GM19023 (cell line): ENCODE results near the gene DTNB.
"Not testable (repeated sequence)": the region's sequence is repeated elsewhere in the genome, so short reads cannot be mapped to it uniquely, and the experiment has no call there.

Experiments
- ATAC-seq: cut with Tn5 transposase; IDR thresholded peaks from one replicate; pipeline ENCODE4 v1.9.1; 2021; ENCODE audit warnings: mild to moderate bottlenecking, moderate library complexity; ENCODE audit not compliant: unreplicated experiment

DTNB gene

DNA sequence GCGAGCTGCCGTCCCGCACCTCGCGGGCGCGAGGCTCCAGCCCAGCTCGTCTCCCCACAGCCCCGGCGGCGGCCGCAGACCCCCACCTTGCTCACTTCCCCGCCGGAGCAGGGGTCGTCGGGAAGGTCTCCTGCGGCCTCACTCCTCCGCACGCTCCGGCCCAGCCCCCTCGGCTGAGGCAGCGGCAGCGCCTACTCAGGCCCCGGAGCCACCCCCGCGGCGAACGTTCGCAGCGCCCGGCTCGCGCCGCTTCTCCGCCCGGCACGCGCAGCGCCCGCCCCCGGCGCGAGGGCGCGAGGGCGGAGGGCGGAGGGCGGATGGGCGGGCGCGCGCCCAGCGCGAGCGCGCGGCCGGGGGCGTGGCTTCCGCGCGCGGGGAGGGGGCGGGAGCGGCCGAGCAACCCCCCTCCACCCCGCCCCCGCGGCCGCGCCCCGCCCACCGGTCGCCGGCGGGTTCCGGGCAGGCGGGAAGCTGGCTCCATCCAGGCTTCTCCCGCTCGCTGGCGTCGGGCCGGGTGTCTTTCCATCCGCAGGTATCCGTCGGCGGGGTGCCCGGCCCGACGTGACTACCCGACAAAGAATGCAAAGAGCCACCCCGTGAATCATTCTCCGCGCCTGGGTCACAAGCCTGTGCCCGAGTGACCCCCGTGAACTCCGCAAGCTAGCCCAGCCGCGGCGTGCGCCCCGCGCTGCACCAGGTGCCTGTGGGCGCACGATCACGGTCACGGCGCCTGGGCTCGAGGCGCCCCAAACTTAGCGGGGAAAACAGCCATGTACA lies at the start of gene DTNB:
DTNB (minus strand) TSS at position 278 of the 777 bp plus-strand sequence. CDS start 20,917 bp downstream, outside the sequence.
- peak; percentile 62 for ATAC-seq

DNA sequence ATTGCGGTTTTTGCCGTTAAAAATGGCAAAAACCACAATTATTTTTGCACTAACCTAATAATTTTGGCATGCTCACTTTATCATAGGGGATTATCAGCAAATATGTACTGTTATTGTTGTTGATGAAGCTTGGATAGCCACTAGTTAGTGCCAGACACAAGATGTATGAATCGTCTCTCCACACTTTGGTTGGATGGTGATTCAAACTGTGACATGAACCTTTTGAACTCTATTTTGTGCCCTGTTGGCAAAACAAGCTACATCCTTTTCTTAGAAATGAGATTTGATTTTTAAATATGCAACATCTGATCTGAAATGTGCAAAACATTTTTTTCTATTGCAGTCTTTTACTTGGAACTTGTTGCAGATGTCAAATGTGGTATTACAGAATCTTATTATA lies 48.8 kb upstream of the DTNB start:
- ATAC-seq, result no peak

DNA sequence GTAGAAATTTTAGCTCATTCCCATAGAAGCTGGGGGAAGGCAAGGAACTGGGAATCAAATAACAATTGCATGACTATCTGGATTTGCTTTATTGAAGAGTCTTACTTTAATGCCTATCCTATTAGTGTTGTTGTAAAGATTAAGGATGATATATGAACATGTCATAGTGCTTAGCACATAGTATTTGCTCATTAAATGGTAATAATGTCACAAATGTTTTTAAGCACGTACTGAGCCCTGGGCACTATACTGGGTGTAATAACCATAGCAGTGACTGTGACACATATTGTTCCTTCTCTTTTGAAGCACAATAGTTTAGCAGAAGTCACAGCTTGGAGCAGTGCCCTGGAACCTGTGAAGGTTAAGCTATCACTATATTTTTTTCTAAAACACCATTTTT lies 47.2 kb upstream of the DTNB start:
- ATAC-seq, result no peak

DNA sequence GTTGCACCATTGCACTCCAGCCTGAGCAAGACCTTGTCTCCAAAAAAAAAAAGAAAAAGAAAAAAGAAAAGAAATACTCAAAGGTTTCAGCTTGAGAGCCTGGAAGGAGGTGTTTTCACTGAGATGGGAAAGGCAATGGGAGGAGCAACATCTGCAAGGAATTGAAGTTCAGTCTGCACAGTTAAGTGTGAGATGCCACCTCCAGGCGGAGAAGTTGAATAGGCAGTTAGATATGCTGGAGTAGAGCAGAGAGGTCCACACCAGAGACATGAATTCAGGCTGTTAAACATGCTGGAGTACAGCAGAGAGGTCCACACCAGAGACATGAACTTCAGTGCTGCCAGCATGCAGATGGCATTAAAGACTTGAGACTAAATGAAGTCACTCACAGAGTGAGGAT lies 41.4 kb upstream of the DTNB start:
- no peak for ATAC-seq

DNA sequence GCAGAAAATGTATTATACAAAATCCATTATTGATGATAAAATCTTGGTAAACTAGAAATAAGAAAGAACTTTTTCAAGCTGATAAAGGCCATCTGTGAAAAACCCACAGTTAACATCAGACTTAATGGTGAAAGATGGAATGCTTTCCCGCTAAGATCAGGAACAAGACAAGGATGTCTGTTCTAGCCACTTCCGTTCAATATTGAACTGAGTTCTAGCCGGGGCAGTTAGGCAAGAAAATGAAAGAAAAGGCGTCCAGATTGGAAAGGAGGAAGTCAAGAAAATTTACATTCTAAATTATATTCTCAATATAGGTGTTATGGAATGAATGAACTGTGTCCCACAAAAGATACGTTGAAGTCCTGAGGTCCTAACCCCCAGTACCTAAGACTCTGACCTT lies 39.1 kb upstream of the DTNB start:
- no peak for ATAC-seq

DNA sequence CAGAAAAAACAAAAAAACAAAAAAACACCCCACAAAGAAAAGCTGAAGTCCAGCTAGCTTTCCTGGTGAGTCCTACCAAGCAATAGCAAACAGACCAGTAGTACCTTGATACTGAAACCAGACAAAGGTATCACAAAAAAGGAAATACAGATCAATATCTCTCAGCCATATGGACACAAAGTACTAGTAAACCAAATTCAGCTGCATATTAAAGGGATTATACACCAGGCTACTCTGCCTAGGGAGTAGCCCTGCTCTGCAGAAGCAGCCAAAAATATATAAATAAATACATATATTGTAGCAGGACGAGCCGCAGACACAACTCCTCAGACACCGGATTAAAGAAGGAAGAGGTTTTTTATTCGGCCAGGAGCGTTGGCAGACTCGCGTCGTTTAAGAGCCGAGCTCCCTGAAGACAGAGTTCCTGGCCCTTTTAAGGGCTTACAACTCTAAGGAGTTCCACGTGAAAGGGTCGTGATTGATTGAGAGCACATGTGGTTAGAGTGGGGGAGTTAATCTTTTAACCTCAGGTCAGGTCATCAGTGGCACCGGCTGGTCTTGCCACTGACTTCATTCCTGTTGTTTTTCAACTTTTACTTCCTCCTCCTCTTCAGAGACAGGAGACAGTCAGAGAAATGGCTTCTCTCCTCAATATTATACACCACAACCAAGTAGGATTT lies 38.4 kb upstream of the DTNB start:
- no peak for ATAC-seq

DNA sequence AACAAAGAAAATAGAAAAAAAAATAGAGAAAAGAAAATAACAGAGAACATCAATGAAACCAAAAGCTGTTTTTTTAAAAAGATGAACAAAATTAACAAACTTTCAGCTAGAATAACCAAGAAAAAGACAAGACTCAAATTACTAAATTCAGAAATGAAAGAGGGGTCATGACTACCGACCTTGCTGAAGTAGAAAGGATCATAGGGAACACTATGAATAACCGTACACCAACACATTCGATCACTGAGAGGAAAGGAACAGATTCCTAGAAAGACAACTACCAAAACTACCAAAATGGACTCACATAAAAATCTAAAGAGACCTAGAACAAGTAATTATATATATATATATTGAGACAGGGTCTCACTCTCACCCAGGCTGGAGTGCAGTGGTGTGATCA lies 37.4 kb upstream of the DTNB start:
- no peak for ATAC-seq

DNA sequence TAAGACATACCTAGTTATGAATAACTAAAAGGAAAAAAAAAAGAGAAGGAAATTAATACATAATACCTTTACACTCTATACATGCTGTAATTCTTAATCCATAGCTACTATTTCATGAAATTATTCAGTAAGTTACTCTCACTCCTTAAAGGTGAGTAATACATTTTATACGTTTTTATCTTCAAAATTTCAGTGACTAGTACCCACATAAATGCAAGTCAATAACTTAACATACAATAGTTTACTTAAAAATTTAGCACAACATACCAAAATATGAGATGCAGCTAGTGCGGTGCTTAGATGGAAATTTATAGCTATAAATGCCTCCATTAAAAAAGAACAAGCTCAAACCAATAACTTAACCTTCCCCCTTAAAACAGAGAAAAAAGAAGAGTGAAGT lies 36.0 kb upstream of the DTNB start:
- no peak for ATAC-seq

DNA sequence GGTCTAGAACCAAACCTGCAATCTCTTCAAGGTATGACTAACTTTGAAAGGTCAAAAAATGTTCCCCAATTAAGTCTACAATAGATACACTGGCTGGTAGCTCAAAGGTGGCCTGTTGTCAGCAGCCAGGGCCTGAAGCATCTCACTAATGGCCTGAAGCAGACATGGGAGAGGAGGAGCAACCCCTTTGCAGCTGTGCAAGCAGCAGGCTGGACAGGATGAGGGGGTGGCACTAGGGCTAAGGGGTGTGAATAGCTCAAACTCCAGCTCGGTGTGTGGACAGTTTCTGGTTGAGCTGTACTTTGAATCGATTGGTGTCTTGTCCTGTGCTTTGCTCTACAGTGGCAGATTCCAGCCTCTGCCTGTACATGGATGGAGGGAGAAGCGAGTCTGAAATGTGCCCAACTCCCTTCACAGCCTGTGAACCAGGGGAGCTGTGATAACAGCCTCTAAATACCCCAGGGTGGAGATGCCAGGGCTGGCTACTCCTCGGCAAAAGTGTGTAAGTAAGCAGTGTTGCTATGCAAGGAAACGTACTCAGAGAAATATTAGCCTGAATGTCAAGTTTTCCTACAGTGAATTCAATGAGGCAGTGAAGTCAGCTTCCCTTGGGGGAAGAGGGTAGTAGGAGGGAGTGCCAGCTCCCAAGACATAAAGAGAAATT lies 34.7 kb upstream of the DTNB start:
- ATAC-seq, result no peak

DNA sequence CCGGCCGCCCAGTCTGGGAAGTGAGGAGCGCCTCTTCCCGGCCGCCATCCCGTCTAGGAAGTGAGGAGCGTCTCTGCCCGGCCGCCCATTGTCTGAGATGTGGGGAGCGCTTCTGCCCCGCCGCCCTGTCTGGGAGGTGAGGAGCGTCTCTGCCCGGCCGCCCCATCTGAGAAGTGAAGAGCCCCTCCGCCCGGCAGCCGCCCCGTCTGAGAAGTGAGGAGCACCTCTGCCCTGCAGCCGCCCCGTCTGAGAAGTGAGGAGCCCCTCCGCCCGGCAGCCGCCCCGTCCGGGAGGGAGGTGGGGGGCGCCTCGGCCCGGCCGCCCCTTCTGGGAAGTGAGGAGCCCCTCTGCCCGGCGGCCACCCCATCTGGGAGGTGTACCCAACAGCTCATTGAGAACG lies 32.2 kb upstream of the DTNB start:
- not testable (repeated sequence) for ATAC-seq

DNA sequence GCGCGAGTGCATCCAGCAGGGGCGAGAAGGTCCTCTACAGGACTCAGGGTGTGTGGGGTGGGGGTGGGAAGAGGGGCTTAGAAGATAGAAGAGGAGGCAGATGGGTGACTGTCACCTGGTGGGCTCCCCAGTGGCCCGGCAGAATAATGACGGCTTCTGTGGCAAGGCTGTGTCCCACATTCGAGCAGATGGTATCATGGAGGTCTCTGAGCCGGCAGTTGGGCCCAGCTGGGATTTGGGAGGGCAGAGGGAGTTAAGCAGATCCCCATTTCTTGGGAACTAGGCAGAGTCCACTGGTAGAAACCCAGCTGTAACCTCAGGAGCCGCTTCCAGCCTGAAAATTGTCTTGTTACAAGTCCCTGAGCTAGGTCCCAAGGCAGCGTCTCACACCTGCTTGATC lies 28.4 kb upstream of the DTNB start:
- no peak for ATAC-seq

DNA sequence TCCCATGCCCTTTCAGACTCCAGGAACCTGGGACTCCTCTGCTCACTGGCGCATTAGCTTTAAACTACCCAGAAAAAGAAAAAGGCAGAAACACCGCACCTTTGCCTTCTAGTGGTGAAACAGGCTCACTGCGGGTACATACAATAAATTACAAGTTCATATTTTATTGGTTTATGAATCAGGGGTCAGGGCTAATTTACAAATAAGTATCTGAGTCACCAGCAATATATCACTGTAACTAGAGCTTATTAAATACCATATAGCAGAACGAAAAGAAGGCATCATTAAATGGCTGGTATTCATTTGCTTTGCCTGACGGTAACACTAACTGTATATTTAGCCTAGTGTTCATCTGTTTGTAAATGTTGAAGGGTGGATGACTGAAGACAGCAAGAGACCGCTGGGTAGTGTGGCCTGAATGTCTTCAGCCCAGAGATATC lies 26.9 kb upstream of the DTNB start:
- ATAC-seq, result no peak

DNA sequence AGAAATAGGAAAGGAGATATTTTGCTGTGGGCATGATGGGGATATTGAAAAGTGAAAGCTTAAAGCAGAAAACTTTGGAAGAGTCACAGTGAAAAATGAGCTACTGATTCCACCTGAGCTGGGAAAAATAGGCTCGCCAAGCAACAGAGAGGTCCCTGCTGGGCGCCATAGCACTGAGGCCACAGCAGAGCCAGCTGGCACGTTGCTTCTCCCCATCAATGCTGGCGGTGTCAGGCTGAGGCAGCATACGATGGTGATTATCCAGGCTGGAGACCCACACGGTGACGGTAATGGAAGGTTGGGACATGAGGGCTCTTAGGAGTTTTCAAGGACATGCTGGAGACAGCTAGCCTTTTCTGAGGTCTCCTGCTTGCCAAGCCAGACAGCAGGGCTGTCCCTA lies 25.8 kb upstream of the DTNB start:
- no peak for ATAC-seq

DNA sequence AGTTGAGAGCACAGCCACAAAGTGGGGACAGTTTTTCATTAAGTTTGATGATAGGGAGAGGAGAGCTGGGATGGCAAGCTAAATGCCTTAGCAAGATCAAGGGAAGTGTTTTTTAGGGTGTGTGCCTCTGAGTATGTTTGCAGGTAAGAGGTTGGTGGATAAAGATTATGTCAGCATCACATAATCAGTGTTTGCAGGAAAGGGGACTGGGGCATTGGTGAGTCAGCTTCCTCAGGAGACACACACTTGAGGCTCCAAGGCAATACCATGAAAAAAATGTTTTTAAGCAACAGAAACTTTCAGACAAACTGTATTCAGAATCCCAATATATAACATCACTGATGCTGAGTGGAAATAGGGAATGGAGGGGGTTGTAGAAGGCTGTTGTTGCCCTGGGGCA lies 25.4 kb upstream of the DTNB start:
- no peak for ATAC-seq

DNA sequence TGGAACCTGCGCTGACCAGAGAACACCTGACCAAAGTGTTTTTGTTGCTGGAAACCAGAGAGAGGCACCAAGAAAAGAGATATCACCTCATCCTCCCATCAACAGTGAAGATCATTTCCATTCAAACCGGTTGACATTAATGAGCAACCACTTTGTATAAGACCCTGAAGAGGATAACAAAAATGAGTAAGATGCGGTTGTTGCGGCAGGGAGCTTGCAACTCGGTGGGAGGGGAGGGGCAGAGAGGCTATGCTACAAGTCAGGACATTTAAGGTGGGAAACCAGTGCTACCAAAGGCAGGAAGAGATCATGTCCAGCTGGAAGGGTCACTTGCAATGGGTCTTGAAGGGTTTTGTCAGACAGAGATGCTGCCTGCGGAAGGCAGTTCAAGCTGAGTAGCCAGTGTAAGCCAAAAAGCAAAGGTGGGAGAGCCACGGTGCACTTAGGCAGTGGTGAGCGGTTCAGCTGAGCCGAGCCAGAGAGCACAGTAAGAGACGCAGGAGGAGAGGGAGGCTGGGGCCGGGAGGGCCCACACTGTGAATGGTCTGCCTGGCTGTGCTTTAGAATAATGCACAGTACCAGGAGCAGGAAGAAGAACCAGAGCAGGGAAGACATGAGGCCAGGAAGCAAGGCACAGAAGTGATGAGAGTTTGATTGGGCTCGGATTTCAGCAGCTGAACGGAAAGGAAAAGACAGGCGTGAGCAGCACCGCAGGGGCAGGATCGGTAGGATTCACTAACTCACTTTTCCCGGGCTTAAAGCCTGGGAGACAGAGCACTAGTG lies 24.4 kb upstream of the DTNB start:
- no peak for ATAC-seq

DNA sequence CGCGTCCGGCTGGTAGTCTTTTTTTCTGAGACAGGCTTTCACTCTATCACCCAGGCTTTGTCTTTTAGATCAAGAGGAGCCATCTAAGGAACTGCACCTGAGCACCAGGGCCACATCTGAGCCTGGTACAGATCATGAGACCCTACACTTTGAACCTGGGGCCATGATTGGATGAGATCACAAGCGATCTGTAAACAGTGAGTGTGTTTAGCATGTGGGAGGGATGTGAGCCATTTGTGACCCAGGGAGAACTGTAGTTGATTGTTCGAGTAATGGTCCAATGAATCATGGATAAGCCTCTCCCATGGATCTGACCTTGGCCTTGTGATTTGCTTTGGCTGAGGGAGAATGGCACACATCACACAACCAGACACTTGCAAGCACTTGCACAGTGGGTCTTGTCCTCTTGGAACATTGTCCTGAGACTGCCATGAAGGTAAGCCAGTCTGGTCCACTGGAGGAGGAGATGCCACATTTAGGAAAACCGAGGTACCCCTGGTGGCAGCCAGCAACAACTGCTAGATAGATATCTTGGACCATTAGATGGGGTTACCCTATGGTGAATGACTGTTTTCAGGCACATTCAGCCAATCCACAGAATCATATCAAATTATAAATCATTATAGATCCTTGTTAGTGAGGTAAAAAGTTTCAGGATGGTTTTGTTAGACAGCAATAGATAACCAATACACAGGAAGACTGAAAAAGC lies 19.5 kb upstream of the DTNB start:
- ATAC-seq, result no peak

DNA sequence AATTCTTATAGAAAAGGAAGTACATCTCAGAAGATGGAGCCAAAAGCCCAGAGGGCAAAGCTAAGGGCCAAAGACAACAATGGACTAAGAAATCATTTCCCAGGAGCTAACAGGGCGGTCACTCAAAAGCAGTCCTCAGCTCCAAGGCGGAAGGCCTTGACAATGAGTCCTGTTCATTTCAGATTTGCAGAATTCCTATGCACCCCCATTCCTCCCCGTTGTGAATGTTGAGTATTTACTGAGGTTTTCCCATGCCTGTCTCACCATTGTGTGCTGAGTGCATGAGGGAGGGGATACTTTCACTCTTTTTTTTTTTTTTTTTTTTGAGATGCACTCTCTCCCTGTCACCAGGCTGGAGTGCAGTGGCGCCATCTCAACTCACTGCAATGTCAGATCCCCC lies 18.8 kb upstream of the DTNB start:
- no peak for ATAC-seq

DNA sequence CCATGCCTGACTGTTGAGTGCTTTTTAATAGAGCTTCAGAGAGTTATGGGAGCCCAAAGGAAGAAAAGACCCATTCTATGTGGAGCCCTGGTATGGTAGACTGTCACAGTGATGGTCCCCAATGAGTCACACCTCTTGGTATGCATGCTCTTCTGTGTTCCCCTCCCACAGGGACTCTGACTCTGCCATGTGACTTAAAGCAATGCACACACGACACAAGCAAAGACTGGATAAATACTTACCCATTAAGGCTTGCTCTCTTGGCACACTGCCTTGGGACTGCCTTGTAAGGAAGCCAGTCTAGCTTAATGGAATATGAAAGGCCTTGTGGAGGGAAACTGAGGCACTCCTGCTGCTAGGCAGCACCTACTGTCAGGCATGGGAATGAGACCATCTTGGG lies 16.7 kb upstream of the DTNB start:
- no peak for ATAC-seq

DNA sequence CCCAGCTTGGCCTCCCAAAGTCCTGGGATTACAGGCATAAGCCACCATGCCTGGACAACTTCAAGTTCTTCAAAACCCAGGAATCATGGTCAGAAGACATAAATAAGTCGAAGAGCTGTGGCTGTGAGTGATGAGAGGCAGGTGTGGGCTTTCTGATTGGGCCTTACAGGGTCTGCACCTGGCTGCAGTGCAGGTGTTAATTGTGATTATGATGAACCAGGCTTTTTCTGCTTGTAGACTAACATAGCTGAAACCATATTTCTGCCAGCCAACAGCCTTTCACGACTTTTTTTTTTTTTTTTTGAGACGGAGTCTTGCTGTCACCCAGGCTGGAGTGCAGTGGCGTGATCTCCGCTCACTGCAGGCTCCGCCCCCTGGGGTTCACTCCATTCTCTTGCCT lies 14.9 kb upstream of the DTNB start:
- ATAC-seq, result no peak

DNA sequence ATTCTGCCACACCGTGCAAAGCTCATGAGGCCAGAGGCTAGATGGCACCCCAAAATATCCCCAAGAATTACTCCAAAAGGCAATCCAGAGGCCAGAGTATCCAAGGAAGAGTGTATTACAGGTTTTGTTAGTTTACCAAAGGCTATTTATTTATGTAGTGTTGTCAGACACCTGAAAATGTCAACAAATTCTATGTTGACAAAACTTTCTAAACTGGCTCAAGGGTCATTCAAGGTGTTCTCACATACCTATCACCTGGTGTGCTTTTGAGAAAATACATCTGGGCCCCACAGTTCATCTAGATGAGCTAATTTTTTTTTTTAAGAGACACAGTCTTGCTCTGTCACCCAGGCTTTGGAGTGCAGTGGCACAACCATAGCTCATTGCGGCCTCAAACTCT lies 12.4 kb upstream of the DTNB start:
- no peak for ATAC-seq
